GM13976 (cell line): Measurements from ENCODE around the gene CISTR.
A peak's percentile ranks its signal among the peaks of the same experiment; 100 is the strongest.

Experiments
- DNase-seq: peaks from one replicate; pipeline ENCODE4 v3.0.0; 2012; ENCODE audit warnings: low spot score
- CTCF ChIP-seq: IDR thresholded peaks from 2 replicates; pipeline ENCODE4 v1.5.1; 2012; ENCODE audit warnings: borderline replicate concordance, mild to moderate bottlenecking; ENCODE audit not compliant: insufficient read depth; ENCODE audit errors: extremely low read depth, missing control alignments, control extremely low read depth
- in situ Hi-C: fragments of 300-500 bp; cut with MboI; formaldehyde crosslinking; loops from one replicate; pipeline ENCODE4 v1.12.0; 2022; ENCODE audit warnings: low sequenced_read_pairs, mixed read lengths, inconsistent platforms; ENCODE audit not compliant: unreplicated experiment

Gene CISTR

GRCh38 chr12:53734425-53734824 is 17.4 kb downstream of the CISTR start:
- no peak for DNase-seq
- in situ Hi-C loops, result no loop called here
- TF ChIP-seq CTCF, result no peak

GRCh38 chr12:53733807-53734200 is 18.0 kb downstream of the CISTR start:
- no peak for DNase-seq
- in situ Hi-C loops, result no loop called here
- TF ChIP-seq CTCF, result no peak

- in situ Hi-C loops, result no loop called here
- no peak for TF ChIP-seq CTCF
- no peak for DNase-seq
These were observed 18.6 kb downstream of the CISTR start for GRCh38 chr12:53733051-53733806.

GRCh38 chr12:53729644-53730043 is 22.1 kb downstream of the CISTR start:
- no peak for DNase-seq
- no peak for TF ChIP-seq CTCF
- in situ Hi-C loops, result no loop called here

- in situ Hi-C loops, result no loop called here
- no peak for TF ChIP-seq CTCF
- DNase-seq, result no peak
These were observed 23.6 kb downstream of the CISTR start for GRCh38 chr12:53728206-53728605.

- peak; percentile 97 for DNase-seq
- TF ChIP-seq CTCF, result no peak
- in situ Hi-C loops, result no loop called here
These were observed 24.3 kb downstream of the CISTR start, which contains the start of gene CALCOCO1 for GRCh38 chr12:53727310-53728041. TSS of gene CALCOCO1 (minus strand) at chr12:53727452. CDS start at chr12:53725242, 2,210 bp downstream.
